ENCODE data around the gene NKAPL. TPM values are rescaled to one million over a fixed set of nuclear protein-coding genes. Genes with fewer than 3 reads are reported as not detected.
A peak's percentile ranks its signal among the peaks of the same experiment; 100 is the strongest.

Gene NKAPL
- polyA plus RNA-seq, result 1 to 10 TPM in 1 of 4 donors, under 1 TPM in 3; 0.45 to 1.1 (median 0.86) TPM
- long read RNA-seq, donor 1, partial matches to known transcripts, result 0 of 3 reads
- long read RNA-seq, donor 1, other reads (novel, unspliced or antisense), result 0 of 3 reads
- long read RNA-seq, donor 2, partial matches to known transcripts, result 0 of 1 reads
- long read RNA-seq, donor 2, other reads (novel, unspliced or antisense), result 0 of 1 reads
- long read RNA-seq, donor 3, partial matches to known transcripts, result 0 of 3 reads
- long read RNA-seq, donor 3, other reads (novel, unspliced or antisense), result 0 of 3 reads
- long read RNA-seq, donor 4, partial matches to known transcripts, result 0 of 1 reads
- long read RNA-seq, donor 4, other reads (novel, unspliced or antisense), result 0 of 1 reads
- long read RNA-seq, donor 5, partial matches to known transcripts, result 0 of 1 reads
- long read RNA-seq, donor 5, other reads (novel, unspliced or antisense), result 0 of 1 reads
- long read RNA-seq, donor 6, result 0 reads
- long read RNA-seq, donor 7, partial matches to known transcripts, result 0 of 2 reads
- long read RNA-seq, donor 7, other reads (novel, unspliced or antisense), result 0 of 2 reads
- long read RNA-seq, donor 8, result 0 reads
- long read RNA-seq, donor 9, result 0 reads
- long read RNA-seq, donor 10, partial matches to known transcripts, result 0 of 2 reads
- long read RNA-seq, donor 10, other reads (novel, unspliced or antisense), result 0 of 2 reads

DNA sequence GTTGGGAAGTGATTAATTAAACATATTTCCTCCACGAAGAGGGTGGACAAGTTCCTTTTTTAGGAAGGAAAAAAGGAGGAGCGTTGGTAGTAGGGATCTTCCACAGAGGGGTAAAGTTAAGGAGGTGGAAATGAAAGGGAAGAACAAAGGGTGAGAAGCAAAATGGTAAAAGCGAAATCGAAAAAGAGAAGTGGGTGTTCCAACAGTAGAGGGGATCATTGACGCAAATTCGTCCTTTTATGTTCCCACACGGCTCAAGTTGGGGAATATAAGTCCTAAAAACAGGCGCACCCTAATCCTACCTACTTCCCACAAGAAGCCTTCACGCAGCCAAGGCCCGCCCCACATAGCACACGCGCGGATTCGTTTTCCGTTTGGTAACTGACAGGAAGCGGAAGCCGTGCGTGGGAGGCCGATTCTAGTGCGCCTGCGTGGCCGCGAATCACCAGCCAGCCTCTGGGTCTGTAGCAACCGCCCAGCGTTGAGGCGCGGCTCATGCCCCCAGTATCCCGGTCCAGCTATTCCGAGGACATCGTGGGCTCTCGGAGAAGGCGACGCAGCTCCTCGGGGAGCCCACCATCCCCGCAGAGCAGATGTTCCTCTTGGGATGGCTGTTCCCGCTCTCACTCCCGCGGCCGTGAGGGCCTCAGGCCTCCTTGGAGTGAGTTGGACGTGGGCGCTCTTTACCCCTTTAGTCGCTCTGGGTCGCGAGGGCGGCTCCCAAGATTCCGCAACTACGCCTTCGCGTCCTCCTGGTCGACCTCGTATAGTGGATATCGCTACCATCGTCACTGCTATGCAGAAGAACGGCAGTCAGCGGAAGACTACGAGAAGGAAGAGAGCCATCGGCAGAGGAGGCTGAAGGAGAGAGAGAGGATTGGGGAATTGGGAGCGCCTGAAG, at the start of gene NKAPL:
Gene NKAPL (plus strand): TSS at position 421 of the 901 bp plus-strand sequence. CDS start 75 bp downstream, at position 496.
- Histone ChIP-seq H3K4me1 (ENCODE audit: control insufficient read depth in 3 of 3, insufficient read depth in 2 of 3, low read depth in 1 of 3, low read length in 2 of 3) (peaks cover 0 to 7% (median 0%) of the 10 kb centered on the region in 3 donors), H3K9me3 (ENCODE audit: control insufficient read depth in 2 of 2, insufficient read depth in 1 of 2, low read depth in 1 of 2, low read length in 1 of 2) (peaks cover 0 to 27% of the 10 kb centered on the region in 2 donors), H3K27ac (ENCODE audit: low read depth in 1 of 3, low read length in 2 of 3) (peak within 1 kb of the TSS in 1 of 3 donors; percentile 37), H3K36me3 (ENCODE audit: control insufficient read depth in 3 of 3, insufficient read depth in 2 of 3, low read depth in 1 of 3, low read length in 3 of 3) (no peaks in the 10 kb centered on the region), H3K4me3 (ENCODE audit: low read depth in 1 of 3, low read length in 3 of 3) (peak within 1 kb of the TSS in 2 of 3 donors; percentile 4 to 45), H3K27me3 (ENCODE audit: control insufficient read depth in 3 of 3, insufficient read depth in 3 of 3, low read length in 3 of 3) (peaks cover 0 to 24% (median 0%) of the 10 kb centered on the region in 3 donors)
- DNase-seq (peak; percentile 58 to 77), FAIRE-seq (no peak)
- WGBS, 3 donors, result 31 to 53% (median 50%) methylated on average over 58 of the region's 58 CpGs

DNA sequence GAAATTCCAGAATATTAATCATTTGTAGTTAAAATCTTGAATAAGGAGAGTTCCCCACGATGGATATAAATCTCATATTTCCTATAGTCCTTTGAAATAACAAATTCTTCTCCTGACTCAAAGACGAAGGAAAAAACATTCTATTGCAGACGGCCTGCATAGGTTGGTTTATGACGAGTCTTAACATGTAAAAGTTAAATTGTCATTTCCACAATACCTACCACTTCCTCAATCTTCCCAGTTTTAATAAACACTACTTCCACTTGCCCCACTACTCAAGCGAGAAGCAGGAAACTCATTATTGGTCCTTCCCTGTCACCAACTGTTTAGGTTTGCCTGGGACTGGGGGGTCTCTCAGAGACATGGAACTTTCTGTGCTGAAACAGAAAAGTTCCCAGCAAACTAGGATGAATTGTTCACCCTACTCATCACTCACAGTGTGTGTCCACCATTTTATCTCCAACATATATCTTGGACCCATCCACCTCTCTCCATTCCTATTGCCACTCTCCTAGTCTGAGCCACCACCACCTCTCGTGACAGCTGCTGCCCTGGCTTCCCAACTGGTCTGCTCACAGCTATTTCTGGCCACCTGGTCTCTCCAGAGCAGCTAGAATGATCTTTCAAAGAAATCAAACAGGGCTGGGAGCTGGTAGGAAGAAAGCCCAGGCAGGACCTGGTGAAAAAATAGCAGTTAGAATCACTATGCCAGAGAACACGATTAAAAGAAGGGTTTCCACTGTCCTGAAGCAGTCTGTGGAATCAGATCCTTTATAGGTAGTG, 49.2 kb upstream of the NKAPL start:
- 50 to 53% (median 50%) methylated on average over 7 of the region's 7 CpGs for WGBS, 3 donors
- Histone ChIP-seq H3K4me1 (ENCODE audit: control insufficient read depth in 3 of 3, insufficient read depth in 2 of 3, low read depth in 1 of 3, low read length in 2 of 3) (peaks cover 2 to 10% (median 9%) of the 10 kb centered on the region in 3 donors), H3K36me3 (ENCODE audit: control insufficient read depth in 3 of 3, insufficient read depth in 2 of 3, low read depth in 1 of 3, low read length in 3 of 3) (no peaks in the 10 kb centered on the region), H3K27ac (ENCODE audit: low read depth in 1 of 3, low read length in 2 of 3) (no peak overlapping the region), H3K9me3 (ENCODE audit: control insufficient read depth in 2 of 2, insufficient read depth in 1 of 2, low read depth in 1 of 2, low read length in 1 of 2) (no peaks in the 10 kb centered on the region), H3K4me3 (ENCODE audit: low read depth in 1 of 3, low read length in 3 of 3) (no peak overlapping the region), H3K27me3 (ENCODE audit: control insufficient read depth in 3 of 3, insufficient read depth in 3 of 3, low read length in 3 of 3) (peaks cover 0 to 72% (median 29%) of the 10 kb centered on the region in 3 donors)
- DNase-seq, result no peak
- FAIRE-seq, result no peak

DNA sequence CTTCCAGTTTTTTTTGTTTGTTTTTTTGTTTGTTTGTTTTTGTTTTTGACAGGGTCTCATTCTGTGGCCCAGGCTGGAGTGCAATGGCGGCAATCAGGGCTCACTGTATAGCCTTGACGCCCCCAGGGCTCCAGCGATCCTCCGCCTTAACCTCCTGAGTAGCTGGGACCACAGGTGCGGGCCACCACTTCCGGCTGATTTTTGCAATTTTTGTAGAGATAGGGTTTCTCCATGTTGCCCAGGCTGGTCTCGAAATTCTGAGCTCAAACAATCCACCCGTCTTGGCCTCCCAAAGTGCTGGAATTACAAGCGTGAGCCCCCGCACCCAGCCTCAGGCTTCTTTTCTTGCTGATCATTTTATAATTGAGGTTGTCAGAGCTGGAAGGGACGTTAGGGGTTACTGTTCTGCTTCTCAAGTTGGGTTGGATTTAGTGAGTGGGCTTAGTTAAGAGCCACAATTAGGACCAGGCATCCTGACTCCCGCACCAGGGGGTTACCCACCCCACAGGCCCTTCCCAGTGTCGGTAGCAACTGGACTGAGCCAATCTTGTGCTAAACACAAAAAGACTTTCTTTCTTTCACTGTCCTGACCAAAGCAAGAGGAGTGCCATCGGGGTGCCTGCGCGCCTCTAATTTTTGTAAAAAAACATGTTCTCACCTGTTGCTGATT, 47.1 kb upstream of the NKAPL start:
- DNase-seq (no peak), FAIRE-seq (no peak)
- Histone ChIP-seq H3K9me3 (ENCODE audit: control insufficient read depth in 2 of 2, insufficient read depth in 1 of 2, low read depth in 1 of 2, low read length in 1 of 2) (peaks cover 0 to 7% of the 10 kb centered on the region in 2 donors), H3K36me3 (ENCODE audit: control insufficient read depth in 3 of 3, insufficient read depth in 2 of 3, low read depth in 1 of 3, low read length in 3 of 3) (no peaks in the 10 kb centered on the region), H3K27ac (ENCODE audit: low read depth in 1 of 3, low read length in 2 of 3) (no peak overlapping the region), H3K4me1 (ENCODE audit: control insufficient read depth in 3 of 3, insufficient read depth in 2 of 3, low read depth in 1 of 3, low read length in 2 of 3) (peaks cover 2 to 9% (median 8%) of the 10 kb centered on the region in 3 donors), H3K27me3 (ENCODE audit: control insufficient read depth in 3 of 3, insufficient read depth in 3 of 3, low read length in 3 of 3) (peaks cover 0 to 74% (median 33%) of the 10 kb centered on the region in 3 donors), H3K4me3 (ENCODE audit: low read depth in 1 of 3, low read length in 3 of 3) (peak overlapping the region; percentile 21 to 40 (median 39))
- 8 to 19% (median 18%) methylated on average over 16 of the region's 16 CpGs for WGBS, 3 donors

DNA sequence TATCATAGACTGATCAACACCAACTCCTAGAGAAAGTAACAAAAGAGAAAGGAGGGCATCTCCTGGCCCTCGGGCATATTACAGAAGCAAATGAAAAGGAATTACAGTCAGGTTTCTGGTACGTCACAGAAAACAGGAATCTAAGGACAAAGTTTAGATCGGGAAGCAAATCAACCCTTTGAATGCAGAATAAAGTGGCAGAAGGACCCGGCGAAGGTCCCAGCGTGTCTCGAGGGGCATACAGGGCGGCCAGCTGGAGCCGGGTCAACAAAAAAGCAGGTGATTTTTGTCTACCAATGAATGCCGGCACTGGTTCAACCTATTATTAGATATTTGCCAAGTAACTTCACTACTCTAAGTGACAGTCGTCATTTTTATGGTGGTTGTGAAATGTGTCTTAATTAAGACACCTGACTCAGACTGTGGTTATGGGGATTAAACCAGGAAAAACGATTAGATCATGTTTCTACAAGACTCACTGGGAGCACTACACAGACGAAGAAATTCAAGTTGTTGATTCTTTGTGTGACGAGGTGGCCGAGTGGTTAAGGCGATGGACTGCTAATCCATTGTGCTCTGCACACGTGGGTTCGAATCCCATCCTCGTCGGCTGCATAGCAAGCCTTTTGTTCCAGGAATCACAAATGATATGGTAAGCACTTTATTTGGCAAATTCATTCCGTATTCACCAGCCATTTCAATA, 46.4 kb upstream of the NKAPL start:
- Histone ChIP-seq H3K27me3 (ENCODE audit: control insufficient read depth in 3 of 3, insufficient read depth in 3 of 3, low read length in 3 of 3) (peaks cover 0 to 70% (median 27%) of the 10 kb centered on the region in 3 donors), H3K4me3 (ENCODE audit: low read depth in 1 of 3, low read length in 3 of 3) (peak overlapping the region; percentile 21 to 40 (median 39)), H3K27ac (ENCODE audit: low read depth in 1 of 3, low read length in 2 of 3) (no peak overlapping the region), H3K4me1 (ENCODE audit: control insufficient read depth in 3 of 3, insufficient read depth in 2 of 3, low read depth in 1 of 3, low read length in 2 of 3) (peaks cover 2 to 5% (median 3%) of the 10 kb centered on the region in 3 donors), H3K9me3 (ENCODE audit: control insufficient read depth in 2 of 2, insufficient read depth in 1 of 2, low read depth in 1 of 2, low read length in 1 of 2) (peaks cover 0 to 14% of the 10 kb centered on the region in 2 donors), H3K36me3 (ENCODE audit: control insufficient read depth in 3 of 3, insufficient read depth in 2 of 3, low read depth in 1 of 3, low read length in 3 of 3) (no peaks in the 10 kb centered on the region)
- FAIRE-seq (no peak), DNase-seq (peak; percentile 74 to 76)
- WGBS, 3 donors, result 1 to 2% (median 1%) methylated on average over 21 of the region's 21 CpGs

DNA sequence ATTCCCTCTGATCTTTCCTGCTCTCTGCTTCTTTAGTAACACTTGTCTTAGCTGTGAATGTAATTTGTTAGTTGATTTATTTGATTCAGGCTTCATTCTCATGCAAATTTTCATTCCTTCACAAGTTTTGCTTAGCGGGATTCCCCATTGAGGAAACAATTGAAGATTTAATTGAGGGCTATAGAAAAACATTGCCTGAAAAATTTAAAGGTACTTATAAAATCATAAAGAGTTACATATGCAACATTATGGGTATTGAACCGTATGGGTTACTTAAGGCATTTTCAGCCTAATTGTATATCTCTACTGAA, 45.9 kb upstream of the NKAPL start:
- no peak for DNase-seq
- H3K36me3 ChIP-seq (ENCODE audit: control insufficient read depth in 3 of 3, insufficient read depth in 2 of 3, low read depth in 1 of 3, low read length in 3 of 3), result no peaks in the 10 kb centered on the region
- H3K9me3 ChIP-seq (ENCODE audit: control insufficient read depth in 2 of 2, insufficient read depth in 1 of 2, low read depth in 1 of 2, low read length in 1 of 2), result peaks cover 0 to 19% of the 10 kb centered on the region in 2 donors
- H3K27ac ChIP-seq (ENCODE audit: low read depth in 1 of 3, low read length in 2 of 3), result no peak overlapping the region
- 14 to 29% (median 21%) methylated on average over 2 of the region's 2 CpGs for WGBS, 3 donors
- H3K27me3 ChIP-seq (ENCODE audit: control insufficient read depth in 3 of 3, insufficient read depth in 3 of 3, low read length in 3 of 3), result peaks cover 0 to 66% (median 22%) of the 10 kb centered on the region in 3 donors
- H3K4me3 ChIP-seq (ENCODE audit: low read depth in 1 of 3, low read length in 3 of 3), result no peak overlapping the region
- peaks cover 0 to 2% (median 2%) of the 10 kb centered on the region in 3 donors for H3K4me1 ChIP-seq (ENCODE audit: control insufficient read depth in 3 of 3, insufficient read depth in 2 of 3, low read depth in 1 of 3, low read length in 2 of 3)
- FAIRE-seq, result no peak

DNA sequence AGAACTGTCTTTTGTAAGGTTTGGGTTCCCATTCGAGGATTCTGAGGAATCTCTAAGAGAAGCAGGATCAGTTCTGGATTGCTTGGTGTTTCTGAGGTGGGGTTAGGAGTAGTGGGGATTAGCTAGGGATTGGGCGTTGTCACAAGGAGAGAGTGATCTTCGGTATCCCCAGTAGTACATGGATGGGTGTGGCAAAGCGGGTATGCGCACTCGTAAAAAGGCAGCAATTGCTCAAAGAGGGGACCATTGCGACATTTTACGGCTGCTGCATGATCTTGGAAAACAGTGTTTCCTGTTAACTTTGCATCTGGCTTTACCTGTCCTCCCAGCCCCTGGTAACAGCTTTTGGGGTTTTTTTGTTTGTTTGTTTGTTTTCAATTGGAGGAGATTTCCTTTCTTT, 43.7 kb upstream of the NKAPL start:
- no peaks in the 10 kb centered on the region for H3K4me1 ChIP-seq (ENCODE audit: control insufficient read depth in 3 of 3, insufficient read depth in 2 of 3, low read depth in 1 of 3, low read length in 2 of 3)
- no peak overlapping the region for H3K27ac ChIP-seq (ENCODE audit: low read depth in 1 of 3, low read length in 2 of 3)
- H3K9me3 ChIP-seq (ENCODE audit: control insufficient read depth in 2 of 2, insufficient read depth in 1 of 2, low read depth in 1 of 2, low read length in 1 of 2), result peaks cover 0 to 21% of the 10 kb centered on the region in 2 donors
- H3K27me3 ChIP-seq (ENCODE audit: control insufficient read depth in 3 of 3, insufficient read depth in 3 of 3, low read length in 3 of 3), result peaks cover 0 to 54% (median 19%) of the 10 kb centered on the region in 3 donors
- no peaks in the 10 kb centered on the region for H3K36me3 ChIP-seq (ENCODE audit: control insufficient read depth in 3 of 3, insufficient read depth in 2 of 3, low read depth in 1 of 3, low read length in 3 of 3)
- 10 to 36% (median 34%) methylated on average over 8 of the region's 8 CpGs for WGBS, 3 donors
- H3K4me3 ChIP-seq (ENCODE audit: low read depth in 1 of 3, low read length in 3 of 3), result peak overlapping the region in 1 of 3 donors; percentile 2
- DNase-seq (peak; percentile 50 to 69), FAIRE-seq (no peak)

DNA sequence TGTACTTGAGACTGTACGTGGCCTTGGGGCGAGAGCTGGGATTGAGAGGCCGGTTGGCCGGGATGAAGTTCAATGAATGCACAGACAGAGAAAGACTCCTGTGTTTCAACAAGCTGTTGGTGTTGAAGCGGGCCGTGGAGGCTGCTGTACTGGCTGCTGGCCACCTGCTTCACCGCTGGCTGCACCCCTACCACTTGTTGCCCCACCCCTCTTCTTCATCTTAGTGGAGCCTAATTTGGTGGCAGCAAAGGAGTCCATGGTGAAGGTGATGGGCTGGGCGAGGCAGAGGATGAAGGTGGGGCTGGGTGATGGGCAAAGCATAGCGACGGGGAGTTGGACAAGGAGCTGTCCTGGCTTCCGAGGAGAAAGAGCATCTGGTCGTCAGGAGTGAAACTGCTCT, 41.2 kb upstream of the NKAPL start:
- Histone ChIP-seq H3K36me3 (ENCODE audit: control insufficient read depth in 3 of 3, insufficient read depth in 2 of 3, low read depth in 1 of 3, low read length in 3 of 3) (no peaks in the 10 kb centered on the region), H3K9me3 (ENCODE audit: control insufficient read depth in 2 of 2, insufficient read depth in 1 of 2, low read depth in 1 of 2, low read length in 1 of 2) (peaks cover 0 to 21% of the 10 kb centered on the region in 2 donors), H3K27me3 (ENCODE audit: control insufficient read depth in 3 of 3, insufficient read depth in 3 of 3, low read length in 3 of 3) (peaks cover 0 to 49% (median 16%) of the 10 kb centered on the region in 3 donors), H3K4me3 (ENCODE audit: low read depth in 1 of 3, low read length in 3 of 3) (peak overlapping the region in 1 of 3 donors; percentile 67), H3K4me1 (ENCODE audit: control insufficient read depth in 3 of 3, insufficient read depth in 2 of 3, low read depth in 1 of 3, low read length in 2 of 3) (no peaks in the 10 kb centered on the region), H3K27ac (ENCODE audit: low read depth in 1 of 3, low read length in 2 of 3) (no peak overlapping the region)
- FAIRE-seq (no peak), DNase-seq (no peak)
- 87 to 98% (median 95%) methylated on average over 12 of the region's 12 CpGs for WGBS, 3 donors

Measured in small intestine (tissue), 16 donors.